KMS-11 (cell line): Measurements from ENCODE around the gene UNK.

ENCODE experiments used
- H2AFZ ChIP-seq: fragments of 200-600 bp; sonication (generic); 2 replicates; pipeline ENCODE4 v1.6.1; 2016; ENCODE audit warnings: antibody characterized with exemption, mixed run types, low read depth
- H3K27ac ChIP-seq: fragments of 200-600 bp; sonication (generic); 2 replicates; pipeline ENCODE4 v1.6.1; 2016; ENCODE audit warnings: mild to moderate bottlenecking, mixed run types
- H3K27me3 ChIP-seq: fragments of 200-600 bp; sonication (generic); 2 replicates; pipeline ENCODE4 v1.6.1; 2017; ENCODE audit warnings: mild to moderate bottlenecking, low read depth, mixed run types, moderate library complexity; ENCODE audit not compliant: insufficient read depth
- H3K36me3 ChIP-seq: fragments of 200-600 bp; sonication (generic); 2 replicates; pipeline ENCODE4 v1.6.1; 2017; ENCODE audit warnings: mild to moderate bottlenecking, mixed run types; ENCODE audit not compliant: insufficient read depth
- H3K4me1 ChIP-seq: fragments of 200-600 bp; sonication (generic); 2 replicates; pipeline ENCODE4 v1.6.1; 2016; ENCODE audit warnings: mild to moderate bottlenecking, low read depth, mixed run types; ENCODE audit not compliant: poor library complexity, severe bottlenecking
- H3K4me2 ChIP-seq: fragments of 200-600 bp; sonication (generic); 2 replicates; pipeline ENCODE4 v1.7.0; 2016; ENCODE audit warnings: mild to moderate bottlenecking, mixed run types
- H3K4me3 ChIP-seq: fragments of 200-600 bp; sonication (generic); IDR thresholded peaks from 2 replicates; pipeline ENCODE4 v1.6.1; 2017; ENCODE audit warnings: low read depth, low read length, mixed read lengths; ENCODE audit not compliant: insufficient read depth
- H3K79me2 ChIP-seq: fragments of 200-600 bp; sonication (generic); 2 replicates; pipeline ENCODE4 v1.6.1; 2016; ENCODE audit warnings: low read depth, mixed run types; ENCODE audit not compliant: insufficient read depth
- H3K9ac ChIP-seq: fragments of 200-600 bp; sonication (generic); 2 replicates; pipeline ENCODE4 v1.6.1; 2016; ENCODE audit warnings: mild to moderate bottlenecking, mixed run types
- H4K20me1 ChIP-seq: fragments of 200-600 bp; sonication (generic); 2 replicates; pipeline ENCODE4 v1.6.1; 2016; ENCODE audit warnings: mild to moderate bottlenecking, mixed run types; ENCODE audit not compliant: insufficient read depth
- CTCF ChIP-seq: fragments of 200-600 bp; sonication (generic); conservative IDR thresholded peaks from 2 replicates; pipeline ENCODE4 v1.6.1; 2017; ENCODE audit warnings: low read depth, mild to moderate bottlenecking, antibody characterized with exemption, low read length, moderate library complexity, mixed read lengths

The UNK gene

GRCh38 chr17:75840799-75841164, 56.2 kb downstream of the UNK start:
- no peaks in the 10 kb centered on the region for H3K36me3 ChIP-seq
- H4K20me1 ChIP-seq: no peaks in the 10 kb centered on the region
- no peak overlapping the region for H3K9ac ChIP-seq
- no peak overlapping the region for H3K4me2 ChIP-seq
- no peak for TF ChIP-seq CTCF
- H3K79me2 ChIP-seq: no peaks in the 10 kb centered on the region
- no peak overlapping the region for H3K4me3 ChIP-seq
- no peak overlapping the region for H2AFZ ChIP-seq
- H3K27me3 ChIP-seq: no peaks in the 10 kb centered on the region
- H3K4me1 ChIP-seq: peaks cover 10% of the 10 kb centered on the region
- no peak overlapping the region for H3K27ac ChIP-seq

DNA sequence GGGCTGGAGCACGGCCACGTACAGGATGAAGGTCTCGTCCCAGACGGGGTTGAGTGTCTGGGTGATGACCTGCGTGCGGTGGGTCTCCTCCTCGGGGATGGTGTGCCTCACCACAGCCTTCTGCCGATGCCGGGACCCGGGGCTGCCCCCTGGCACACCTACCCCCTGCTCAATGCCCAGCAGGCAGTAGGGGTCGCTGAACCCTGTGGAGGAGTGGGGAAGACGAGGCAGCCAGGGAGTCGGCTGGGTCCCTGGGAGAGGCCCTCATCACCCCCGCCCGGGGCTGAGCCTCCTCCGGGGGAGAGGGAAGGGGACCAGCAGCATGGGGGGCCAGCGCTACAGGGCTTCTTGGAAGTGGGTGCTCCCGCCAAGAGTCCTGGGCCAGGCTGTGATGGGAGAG, 57.8 kb downstream of the UNK start:
- no peak overlapping the region for H2AFZ ChIP-seq
- H3K27me3 ChIP-seq: no peaks in the 10 kb centered on the region
- H3K4me1 ChIP-seq: peaks cover 13% of the 10 kb centered on the region
- no peak overlapping the region for H3K27ac ChIP-seq
- no peaks in the 10 kb centered on the region for H3K79me2 ChIP-seq
- H3K36me3 ChIP-seq: no peaks in the 10 kb centered on the region
- TF ChIP-seq CTCF: no peak
- H4K20me1 ChIP-seq: no peaks in the 10 kb centered on the region
- no peak overlapping the region for H3K4me2 ChIP-seq
- H3K4me3 ChIP-seq: no peak overlapping the region
- H3K9ac ChIP-seq: no peak overlapping the region

DNA sequence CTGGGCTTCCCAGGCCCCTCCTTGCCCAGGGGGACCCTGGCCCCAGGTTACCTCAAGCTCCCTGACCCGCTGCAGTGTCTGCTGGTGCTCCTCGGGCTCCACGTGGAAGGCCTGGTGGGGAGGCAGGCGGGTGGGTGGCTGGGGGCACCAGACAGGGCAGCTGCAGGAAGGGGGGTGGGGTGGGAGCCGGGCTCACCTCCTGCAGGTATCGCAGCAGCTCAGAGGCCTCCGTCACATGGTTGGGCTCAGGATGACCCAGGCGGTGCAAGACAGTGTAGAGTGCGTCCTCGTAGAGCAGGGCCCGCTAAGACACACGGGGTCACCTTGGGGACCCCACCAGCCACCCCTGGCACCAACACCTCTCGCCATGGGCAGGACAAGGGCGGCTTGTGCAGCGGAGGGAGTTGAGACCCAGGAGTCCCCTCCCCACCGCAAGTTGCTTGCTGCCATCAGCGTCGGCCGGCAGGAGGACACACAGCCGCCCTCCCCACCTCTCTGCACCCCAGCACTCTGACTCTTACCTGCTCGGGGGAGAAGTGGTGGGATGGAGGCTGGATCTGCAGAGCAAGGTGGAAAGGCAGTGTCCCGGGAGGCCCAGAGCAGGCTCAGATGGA, 58.5 kb downstream of the UNK start:
- peaks cover 13% of the 10 kb centered on the region for H3K4me1 ChIP-seq
- no peak overlapping the region for H3K4me3 ChIP-seq

GRCh38 chr17:75843577-75844529, 59.2 kb downstream of the UNK start, which contains the start of gene UNC13D:
Gene UNC13D, minus strand, starts transcription at chr17:75844404. Its CDS starts 67 bp downstream, at chr17:75844337.
- Histone ChIP-seq H2AFZ (no peak within 1 kb of the TSS), H3K36me3 (no peaks in the 10 kb centered on the region), H3K79me2 (no peaks in the 10 kb centered on the region), H3K4me2 (no peak within 1 kb of the TSS; the same call in 1 of the 2 replicates), H3K27ac (no peak within 1 kb of the TSS), H4K20me1 (no peaks in the 10 kb centered on the region), H3K9ac (no peak within 1 kb of the TSS), H3K4me1 (peaks cover 13% of the 10 kb centered on the region), H3K4me3 (no peak within 1 kb of the TSS), H3K27me3 (no peaks in the 10 kb centered on the region)
- TF ChIP-seq CTCF: no peak

More for the DNA sequence above, 58.5 kb downstream of the UNK start:
- no peak overlapping the region for H2AFZ ChIP-seq
- H3K4me2 ChIP-seq: no peak overlapping the region
- H3K9ac ChIP-seq: no peak overlapping the region
- H3K36me3 ChIP-seq: no peaks in the 10 kb centered on the region
- H4K20me1 ChIP-seq: no peaks in the 10 kb centered on the region
- no peak for TF ChIP-seq CTCF
- H3K79me2 ChIP-seq: no peaks in the 10 kb centered on the region
- no peaks in the 10 kb centered on the region for H3K27me3 ChIP-seq
- H3K27ac ChIP-seq: no peak overlapping the region
